Trophoblast cell (in vitro differentiated cells and primary cell): Measurements from ENCODE around the gene ZNF862.

Experiments used
- DNase-seq, 2 donors: peaks; one replicate each; pipeline ENCODE4 v3.0.0-alpha.2; 2016
- H2AFZ ChIP-seq: 2 replicates; pipeline ENCODE4 v1.6.1; 2013; ENCODE audit warnings: low read length, moderate library complexity, mild to moderate bottlenecking; ENCODE audit not compliant: insufficient read depth, poor library complexity
- H2AK5ac ChIP-seq: 2 replicates; pipeline ENCODE4 v1.6.1; 2013; ENCODE audit warnings: mild to moderate bottlenecking, low read length
- H2BK120ac ChIP-seq: 2 replicates; pipeline ENCODE4 v1.6.1; 2013; ENCODE audit warnings: low read length, mild to moderate bottlenecking, moderate library complexity; ENCODE audit not compliant: insufficient read depth, poor library complexity
- H2BK12ac ChIP-seq: 2 replicates; pipeline ENCODE4 v1.6.1; 2013; ENCODE audit warnings: mild to moderate bottlenecking, low read length, moderate library complexity
- H2BK5ac ChIP-seq: 2 replicates; pipeline ENCODE4 v1.6.1; 2013; ENCODE audit warnings: low read length, low read depth, moderate library complexity, mild to moderate bottlenecking; ENCODE audit not compliant: poor library complexity
- H3K14ac ChIP-seq: 2 replicates; pipeline ENCODE4 v1.6.1; 2013; ENCODE audit warnings: mild to moderate bottlenecking, low read length
- H3K18ac ChIP-seq: 2 replicates; pipeline ENCODE4 v1.6.1; 2013; ENCODE audit warnings: mild to moderate bottlenecking, low read length
- H3K23ac ChIP-seq: 2 replicates; pipeline ENCODE4 v1.6.1; 2013; ENCODE audit warnings: low read length
- H3K27ac ChIP-seq: 2 replicates; pipeline ENCODE4 v1.5.1; 2013; ENCODE audit warnings: low read depth, mild to moderate bottlenecking, inconsistent platforms, low read length, moderate library complexity
- H3K27me3 ChIP-seq: 2 replicates; pipeline ENCODE4 v1.6.1; 2013; ENCODE audit warnings: inconsistent platforms, mild to moderate bottlenecking, low read length, moderate library complexity; ENCODE audit not compliant: insufficient read depth
- H3K36me3 ChIP-seq, 2 experiments: 1 replicate in 1 of 2; 2 replicates in 1 of 2; pipeline ENCODE4 v1.6.1; 2013; ENCODE audit warnings: low read length in 2 of 2, mild to moderate bottlenecking in 2 of 2, moderate library complexity in 1 of 2; ENCODE audit not compliant: insufficient read depth in 2 of 2, control insufficient read depth in 1 of 2
- H3K4ac ChIP-seq: 2 replicates; pipeline ENCODE4 v1.6.1; 2013; ENCODE audit warnings: low read depth, mild to moderate bottlenecking, low read length, moderate library complexity
- H3K4me1 ChIP-seq, 2 experiments: 1 replicate in 1 of 2; 2 replicates in 1 of 2; pipeline ENCODE4 v1.6.1; 2013; ENCODE audit warnings: low read length in 2 of 2, mild to moderate bottlenecking in 2 of 2, moderate library complexity in 1 of 2; ENCODE audit not compliant: insufficient read depth in 2 of 2, control insufficient read depth in 1 of 2
- H3K4me2 ChIP-seq: 2 replicates; pipeline ENCODE4 v1.6.1; 2013; ENCODE audit warnings: inconsistent platforms, mild to moderate bottlenecking, low read length, moderate library complexity
- H3K4me3 ChIP-seq: 2 replicates; pipeline ENCODE4 v1.5.1; 2013; ENCODE audit warnings: mild to moderate bottlenecking, low read depth, low read length, inconsistent platforms
- H3K79me1 ChIP-seq: one replicate; pipeline ENCODE4 v1.6.1; 2013; ENCODE audit warnings: low read length
- H3K79me2 ChIP-seq: 2 replicates; pipeline ENCODE4 v1.6.1; 2013; ENCODE audit warnings: low read length, mild to moderate bottlenecking; ENCODE audit not compliant: control insufficient read depth, insufficient read depth, poor library complexity
- H3K9ac ChIP-seq: 2 replicates; pipeline ENCODE4 v1.6.1; 2013; ENCODE audit warnings: mild to moderate bottlenecking, low read length
- H3K9me3 ChIP-seq: 2 replicates; pipeline ENCODE4 v1.6.1; 2013; ENCODE audit warnings: low read depth, mild to moderate bottlenecking, control low read depth, inconsistent platforms, low read length; ENCODE audit not compliant: insufficient read depth
- H4K12ac ChIP-seq: 2 replicates; pipeline ENCODE4 v1.6.1; 2013; ENCODE audit warnings: low read depth, mild to moderate bottlenecking, low read length, moderate library complexity
- H4K8ac ChIP-seq: 2 replicates; pipeline ENCODE4 v1.6.1; 2013; ENCODE audit warnings: low read depth, mild to moderate bottlenecking, low read length, moderate library complexity
- H4K91ac ChIP-seq: one replicate; pipeline ENCODE4 v1.6.1; 2013; ENCODE audit warnings: low read depth, mild to moderate bottlenecking, low read length, moderate library complexity
- WGBS: extraction: QIAGEN DNeasy Blood & Tissue Kit; methylation state at CpG from one replicate; pipeline ENCODE4 v1.1.7; 2013; ENCODE audit warnings: missing lambda C conversion rate; ENCODE audit not compliant: insufficient read length, insufficient coverage; ENCODE audit errors: extremely low coverage; 5-methylcytosine and 5-hydroxymethylcytosine counted together

The ZNF862 gene

GRCh38 chr7:149837564-149838223 lies 481 bp upstream of the ZNF862 start:
- peaks cover 0 to 4% of the 10 kb centered on the region in 2 experiments for H3K4me1 ChIP-seq
- no peak overlapping the region for H4K12ac ChIP-seq
- H3K4me2 ChIP-seq: no peak overlapping the region
- H2AK5ac ChIP-seq: no peak overlapping the region
- H3K4ac ChIP-seq: no peak overlapping the region
- no peak overlapping the region for H3K18ac ChIP-seq
- no peak overlapping the region for H2BK12ac ChIP-seq
- H3K23ac ChIP-seq: no peak overlapping the region
- H3K9ac ChIP-seq: no peak overlapping the region
- no peak overlapping the region for H3K4me3 ChIP-seq
- no peak overlapping the region for H3K14ac ChIP-seq
- H3K27me3 ChIP-seq: no peaks in the 10 kb centered on the region
- no peak for DNase-seq
- H2AFZ ChIP-seq: no peak overlapping the region
- no CpG with 5 or more reads among the region's 17 CpGs for WGBS
- H2BK120ac ChIP-seq: no peak overlapping the region
- no peak overlapping the region for H2BK5ac ChIP-seq
- H4K8ac ChIP-seq: no peak overlapping the region
- H4K91ac ChIP-seq: no peak overlapping the region
- H3K79me1 ChIP-seq: peaks cover 6% of the 10 kb centered on the region
- no peaks in the 10 kb centered on the region for H3K9me3 ChIP-seq
- H3K79me2 ChIP-seq: peaks cover 4% of the 10 kb centered on the region
- no peak overlapping the region for H3K27ac ChIP-seq
- no peaks in the 10 kb centered on the region for H3K36me3 ChIP-seq

- Histone ChIP-seq H2AK5ac (no peak overlapping the region), H3K79me1 (peaks cover 6% of the 10 kb centered on the region), H2AFZ (peak overlapping the region; percentile 82), H2BK120ac (peak overlapping the region; percentile 8), H3K79me2 (peaks cover 4% of the 10 kb centered on the region), H3K27me3 (no peaks in the 10 kb centered on the region), H3K18ac (peak overlapping the region; percentile 1), H3K9me3 (no peaks in the 10 kb centered on the region), H3K9ac (peak overlapping the region; percentile 81), H3K14ac (peak overlapping the region; percentile 61), H3K4me1 (peaks cover 0 to 4% of the 10 kb centered on the region in 2 experiments), H4K91ac (peak overlapping the region; percentile 86), H3K27ac (no peak overlapping the region), H3K23ac (no peak overlapping the region), H3K4ac (no peak overlapping the region), H3K4me3 (peak overlapping the region; percentile 87), H3K4me2 (peak overlapping the region; percentile 94), H3K36me3 (no peaks in the 10 kb centered on the region), H4K8ac (peak overlapping the region; percentile 89), H2BK5ac (no peak overlapping the region), H4K12ac (peak overlapping the region; percentile 92), H2BK12ac (no peak overlapping the region)
- no peak for DNase-seq
- no CpG with 5 or more reads among the region's 6 CpGs for WGBS
Observed at GRCh38 chr7:149838992-149839408, 825 bp downstream of the ZNF862 start.

GRCh38 chr7:149839933-149840332 lies 1.8 kb downstream of the ZNF862 start:
- WGBS: no CpG with 5 or more reads among the region's 5 CpGs
- Histone ChIP-seq H3K4me2 (no peak overlapping the region), H2BK5ac (no peak overlapping the region), H3K9me3 (peaks cover 2% of the 10 kb centered on the region), H3K9ac (no peak overlapping the region), H3K23ac (no peak overlapping the region), H3K27ac (no peak overlapping the region), H2BK12ac (no peak overlapping the region), H3K36me3 (no peaks in the 10 kb centered on the region), H4K8ac (no peak overlapping the region), H2AK5ac (no peak overlapping the region), H4K91ac (no peak overlapping the region), H3K4me3 (no peak overlapping the region), H4K12ac (no peak overlapping the region), H3K4me1 (peaks cover 0 to 4% of the 10 kb centered on the region in 2 experiments), H3K27me3 (no peaks in the 10 kb centered on the region), H3K14ac (no peak overlapping the region), H3K79me2 (peaks cover 4% of the 10 kb centered on the region), H2AFZ (no peak overlapping the region), H2BK120ac (no peak overlapping the region), H3K4ac (no peak overlapping the region), H3K79me1 (peaks cover 6% of the 10 kb centered on the region), H3K18ac (no peak overlapping the region)
- no peak for DNase-seq

GRCh38 chr7:149843566-149843965 lies 5.4 kb downstream of the ZNF862 start:
- no peak overlapping the region for H3K4ac ChIP-seq
- H2BK5ac ChIP-seq: no peak overlapping the region
- no CpG with 5 or more reads among the region's 9 CpGs for WGBS
- H4K91ac ChIP-seq: no peak overlapping the region
- no peak overlapping the region for H2AK5ac ChIP-seq
- no peak overlapping the region for H3K9ac ChIP-seq
- no peak overlapping the region for H4K8ac ChIP-seq
- no peak overlapping the region for H3K4me2 ChIP-seq
- no peak for DNase-seq
- no peaks in the 10 kb centered on the region for H3K36me3 ChIP-seq
- H2BK120ac ChIP-seq: no peak overlapping the region
- no peak overlapping the region for H3K27ac ChIP-seq
- H3K14ac ChIP-seq: no peak overlapping the region
- H3K4me1 ChIP-seq: peaks cover 0 to 4% of the 10 kb centered on the region in 2 experiments
- peaks cover 4% of the 10 kb centered on the region for H3K79me2 ChIP-seq
- H3K9me3 ChIP-seq: peaks cover 2% of the 10 kb centered on the region
- H3K79me1 ChIP-seq: peaks cover 3% of the 10 kb centered on the region
- H3K27me3 ChIP-seq: no peaks in the 10 kb centered on the region
- H2AFZ ChIP-seq: no peak overlapping the region
- H3K23ac ChIP-seq: no peak overlapping the region
- no peak overlapping the region for H2BK12ac ChIP-seq
- H4K12ac ChIP-seq: no peak overlapping the region
- H3K18ac ChIP-seq: no peak overlapping the region
- no peak overlapping the region for H3K4me3 ChIP-seq
